Lung (tissue), 12 donors: ENCODE measurements around the gene SH2D7. TPM values are rescaled to one million over a fixed set of nuclear protein-coding genes. Genes with fewer than 3 reads are reported as not detected.

Experiments used
- ATAC-seq: fragments of 200-7000 bp; cut with Tn5 transposase; one replicate; pipeline ENCODE4 v1.9.1; 2020; ENCODE audit warnings: moderate number of reproducible peaks; ENCODE audit not compliant: insufficient read depth, low FRiP score
- DNase-seq, 3 donors: peaks; one replicate each; pipeline ENCODE4 v3.0.0-alpha.2; 2013 to 2017
- H3K27ac ChIP-seq, 2 donors: one replicate each; pipeline ENCODE4 v1.5.1; 2013; ENCODE audit warnings: mild to moderate bottlenecking in 2 of 2, moderate library complexity in 2 of 2, control low read depth in 1 of 2, inconsistent platforms in 1 of 2, low read depth in 1 of 2, low read length in 1 of 2
- H3K27me3 ChIP-seq, 3 donors: one replicate each; pipeline ENCODE4 v1.5.1; 2013; ENCODE audit warnings: low read length in 2 of 3; ENCODE audit not compliant: control insufficient read depth in 3 of 3, insufficient read depth in 3 of 3
- H3K36me3 ChIP-seq, 4 donors: one replicate each; pipeline ENCODE4 v1.5.1; 2013; ENCODE audit warnings: low read length in 4 of 4, mild to moderate bottlenecking in 1 of 4, moderate library complexity in 1 of 4; ENCODE audit not compliant: control insufficient read depth in 4 of 4, insufficient read depth in 4 of 4
- H3K4me1 ChIP-seq, 5 donors: one replicate each; pipeline ENCODE4 v1.5.1; 2013; ENCODE audit warnings: low read length in 5 of 5, mild to moderate bottlenecking in 2 of 5, moderate library complexity in 1 of 5; ENCODE audit not compliant: control insufficient read depth in 5 of 5, insufficient read depth in 5 of 5
- H3K4me3 ChIP-seq: one replicate; pipeline ENCODE4 v1.5.1; 2013; ENCODE audit warnings: mild to moderate bottlenecking, control low read depth, moderate library complexity
- H3K9ac ChIP-seq, 2 donors: one replicate each; pipeline ENCODE4 v1.5.1; 2013; ENCODE audit warnings: low read length in 2 of 2, control low read depth in 1 of 2; ENCODE audit not compliant: insufficient read depth in 1 of 2
- H3K9me3 ChIP-seq, 4 donors: one replicate each; pipeline ENCODE4 v1.5.1; 2013; ENCODE audit warnings: low read length in 3 of 4, mild to moderate bottlenecking in 1 of 4, moderate library complexity in 1 of 4; ENCODE audit not compliant: control insufficient read depth in 4 of 4, insufficient read depth in 3 of 4
- CTCF ChIP-seq: IDR thresholded peaks from 2 replicates; pipeline ENCODE4 v1.5.1; 2012; ENCODE audit warnings: mild to moderate bottlenecking; ENCODE audit errors: control extremely low read depth, extremely low read depth
- WGBS, 2 donors: extraction: QIAGEN DNeasy Blood & Tissue Kit; methylation state at CpG; one replicate each; pipeline ENCODE4 v1.1.7; 2013; 5-methylcytosine and 5-hydroxymethylcytosine counted together
- polyA plus RNA-seq, 2 donors: library from polyadenylated mRNA; stranded (reverse); fragments of 200-250 nt; gene quantifications; one replicate each; pipeline ENCODE4 v1.2.1, GENCODE V29; 2013
- total RNA-seq, 2 donors: library from RNA; depleted of rRNA in 1 of 2; stranded (reverse); fragments of >200 nt in 1 of 2; gene quantifications; one replicate each; pipeline ENCODE4 v1.2.1, GENCODE V29; 2014 to 2021
- donor health status: control.
- donor health status: control.
- donor health status: Bipolar disorder and iron deficiency.
- donor health status: healthy.
- donor health status: DM: yes; HTN: yes; CAD: no.

The SH2D7 gene
- total and polyA plus RNA-seq, 4 donors, result 0.04 to 0.25 TPM; not detected in 2

GRCh38 chr15:78098131-78098755, 5.9 kb downstream of the SH2D7 start:
- WGBS, 2 donors, result 96 to 97% methylated on average over 11 of the region's 11 CpGs
- TF ChIP-seq CTCF, result no peak
- H3K9ac ChIP-seq, result no peak overlapping the region
- DNase-seq (no peak), ATAC-seq (no peak)
- H3K4me1 ChIP-seq, result peaks cover 0 to 10% (median 1%) of the 10 kb centered on the region in 5 donors
- no peak overlapping the region for H3K4me3 ChIP-seq
- H3K9me3 ChIP-seq, result no peaks in the 10 kb centered on the region
- H3K36me3 ChIP-seq, result no peaks in the 10 kb centered on the region
- H3K27ac ChIP-seq, result no peak overlapping the region
- H3K27me3 ChIP-seq, result no peaks in the 10 kb centered on the region

GRCh38 chr15:78100886-78101285, 8.5 kb downstream of the SH2D7 start:
- WGBS, 2 donors, result 96 to 100% methylated on average over 2 of the region's 2 CpGs
- Histone ChIP-seq H3K9me3 (no peaks in the 10 kb centered on the region), H3K36me3 (no peaks in the 10 kb centered on the region)

GRCh38 chr15:78101423-78102105, 9.2 kb downstream of the SH2D7 start:
- Histone ChIP-seq H3K36me3 (no peaks in the 10 kb centered on the region), H3K4me1 (peaks cover 0 to 6% (median 4%) of the 10 kb centered on the region in 5 donors), H3K27me3 (no peaks in the 10 kb centered on the region), H3K9ac (no peak overlapping the region), H3K4me3 (no peak overlapping the region), H3K9me3 (no peaks in the 10 kb centered on the region), H3K27ac (no peak overlapping the region)
- TF ChIP-seq CTCF, result no peak
- 96 to 99% methylated on average over 5 of the region's 5 CpGs for WGBS, 2 donors
- DNase-seq (no peak), ATAC-seq (no peak)

More at GRCh38 chr15:78100886-78101285, 8.5 kb downstream of the SH2D7 start:
- no peak for DNase-seq
- ATAC-seq, result no peak
- Histone ChIP-seq H3K4me3 (no peak overlapping the region), H3K4me1 (peaks cover 0 to 6% (median 4%) of the 10 kb centered on the region in 5 donors), H3K27me3 (no peaks in the 10 kb centered on the region), H3K9ac (no peak overlapping the region), H3K27ac (no peak overlapping the region)
- TF ChIP-seq CTCF, result no peak
